GM18519 (cell line): ENCODE measurements around the gene ACOT12.

Source experiments
- ATAC-seq: cut with Tn5 transposase; IDR thresholded peaks from one replicate; pipeline ENCODE4 v1.9.1; 2021; ENCODE audit warnings: mild to moderate bottlenecking, moderate library complexity; ENCODE audit not compliant: unreplicated experiment, low FRiP score

The ACOT12 gene

DNA sequence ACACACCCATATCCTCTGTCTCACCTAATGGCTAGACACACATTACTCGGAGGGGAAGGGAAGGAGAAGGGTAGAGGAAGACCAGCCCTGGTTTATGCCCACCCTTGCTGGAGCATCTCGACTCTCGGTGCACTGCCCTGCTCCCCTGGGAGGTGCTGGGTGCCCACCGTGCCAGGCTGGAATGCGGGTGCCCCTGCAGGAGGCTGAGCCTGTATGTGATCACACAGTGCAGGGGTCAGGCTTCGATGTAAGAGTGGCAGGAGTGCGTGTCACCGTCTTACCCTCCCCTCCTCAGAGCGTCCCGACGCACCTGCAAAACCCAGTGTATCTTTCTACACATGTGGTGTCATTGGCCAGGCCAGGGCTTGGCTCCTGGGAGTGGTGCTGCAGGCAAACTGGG is 7.3 kb upstream of the ACOT12 start:
- ATAC-seq: no peak

DNA sequence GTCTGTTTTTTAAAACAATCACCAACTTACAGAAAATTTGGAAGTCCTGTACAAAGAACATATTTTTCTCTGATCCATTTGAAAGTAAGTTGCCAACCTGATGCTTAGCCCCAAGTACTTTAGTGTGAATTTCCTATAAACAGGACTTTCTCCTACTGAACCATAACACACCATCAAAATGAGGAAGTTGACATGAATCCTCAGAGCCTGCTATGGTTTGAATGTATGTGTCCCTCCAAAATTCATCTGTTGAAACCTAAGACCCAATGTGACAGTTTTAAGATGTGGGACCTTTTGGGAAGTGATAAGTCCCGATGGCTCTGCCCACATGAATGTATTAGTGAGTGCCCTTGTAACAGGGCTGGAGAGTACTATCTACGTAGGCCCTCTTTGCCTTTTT is 6.4 kb upstream of the ACOT12 start:
- no peak for ATAC-seq

DNA sequence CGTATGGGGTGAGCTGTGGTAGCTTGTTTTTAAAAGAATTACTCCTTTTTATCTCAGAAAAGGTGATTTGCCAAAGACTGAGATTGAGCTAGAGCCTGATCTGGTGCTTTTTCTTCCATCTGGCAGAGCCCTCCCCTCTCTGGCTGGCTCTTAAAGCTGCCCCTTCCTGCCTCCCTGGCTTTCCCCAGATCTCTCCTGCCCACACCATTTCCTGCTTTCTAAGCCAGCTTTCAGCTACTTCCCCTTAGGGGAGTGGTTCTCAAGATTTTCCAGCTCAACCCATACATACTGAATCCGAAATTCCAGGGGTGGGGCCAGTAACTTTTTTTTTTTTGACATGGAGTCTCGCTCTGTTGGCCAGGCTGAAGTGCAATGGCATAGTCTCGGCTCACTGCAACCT is 4.8 kb upstream of the ACOT12 start:
- no peak for ATAC-seq

DNA sequence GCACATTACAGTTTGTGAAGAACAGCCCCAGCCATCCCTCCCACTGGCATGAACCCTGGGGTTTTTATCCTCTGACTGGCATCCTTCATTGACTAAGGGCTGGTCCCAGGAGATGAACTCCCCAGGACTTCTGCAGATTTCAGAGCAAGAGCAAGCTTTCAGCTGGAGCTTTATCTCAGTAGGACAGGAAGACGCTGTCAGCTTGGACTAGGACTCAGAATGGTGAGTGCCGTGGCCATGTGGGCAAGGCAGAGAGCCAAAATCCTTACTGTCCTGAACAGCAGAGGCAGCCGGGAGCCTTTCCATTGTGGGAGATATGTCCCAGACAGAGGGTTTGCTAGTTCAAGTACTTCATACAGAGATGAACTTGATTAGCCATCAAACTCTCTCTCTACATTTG is 3.2 kb upstream of the ACOT12 start:
- no peak for ATAC-seq

DNA sequence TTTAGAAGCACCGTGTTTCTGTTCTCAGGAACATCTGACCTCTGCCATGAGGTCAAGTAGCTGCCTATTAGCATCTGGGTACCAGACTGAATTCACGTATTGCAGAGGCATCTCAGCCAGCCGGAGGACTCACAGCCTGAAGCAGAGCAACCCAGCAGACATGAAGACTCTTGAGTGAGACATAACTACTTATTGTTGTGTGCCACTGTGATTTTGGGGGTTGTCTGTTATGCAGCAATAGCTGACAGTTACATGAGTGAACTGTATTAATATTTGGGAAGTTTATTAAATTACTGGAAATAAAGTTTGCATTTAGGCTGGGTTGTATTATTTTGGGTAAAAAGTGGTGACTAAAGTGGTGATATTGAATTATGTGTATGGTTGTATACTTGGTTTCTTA is 1.3 kb upstream of the ACOT12 start:
- ATAC-seq: no peak

DNA sequence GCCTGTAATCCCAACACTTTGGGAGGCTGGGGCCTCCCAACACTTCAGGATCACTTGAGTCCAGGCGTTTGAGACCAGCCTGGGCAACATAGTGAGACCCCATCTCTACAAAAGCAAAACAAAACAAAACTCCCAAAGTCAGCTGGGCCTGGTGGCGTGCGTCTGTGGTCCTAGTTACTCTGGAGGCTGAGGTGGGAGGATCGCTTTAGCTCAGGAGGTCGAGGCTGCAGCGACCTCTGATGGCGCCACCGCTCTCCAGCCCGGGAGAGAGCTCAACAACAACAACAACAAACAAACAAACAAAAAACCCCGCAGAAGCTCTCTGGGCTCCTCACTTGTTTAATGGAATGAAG is 528 bp downstream of the ACOT12 start:
- no peak for ATAC-seq

DNA sequence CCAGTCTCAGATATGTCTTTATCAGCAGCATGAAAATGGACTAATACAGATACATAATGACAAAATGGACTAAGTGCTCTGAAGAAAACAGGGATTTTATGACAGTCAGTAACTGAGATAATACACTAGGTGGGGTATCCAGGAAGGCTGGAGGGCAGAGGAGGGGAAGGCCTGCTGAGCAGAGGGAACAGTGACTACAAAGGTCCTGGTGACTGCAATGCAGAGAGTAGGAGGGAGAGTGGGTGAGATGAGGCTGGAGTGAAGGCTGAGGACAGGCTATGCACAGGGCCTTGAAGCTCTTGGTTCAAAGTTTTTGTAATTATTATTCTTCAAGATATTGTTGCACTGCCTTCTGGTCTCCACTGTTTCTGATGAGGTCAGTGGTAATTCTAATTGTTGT is 4.9 kb downstream of the ACOT12 start:
- ATAC-seq: no peak

DNA sequence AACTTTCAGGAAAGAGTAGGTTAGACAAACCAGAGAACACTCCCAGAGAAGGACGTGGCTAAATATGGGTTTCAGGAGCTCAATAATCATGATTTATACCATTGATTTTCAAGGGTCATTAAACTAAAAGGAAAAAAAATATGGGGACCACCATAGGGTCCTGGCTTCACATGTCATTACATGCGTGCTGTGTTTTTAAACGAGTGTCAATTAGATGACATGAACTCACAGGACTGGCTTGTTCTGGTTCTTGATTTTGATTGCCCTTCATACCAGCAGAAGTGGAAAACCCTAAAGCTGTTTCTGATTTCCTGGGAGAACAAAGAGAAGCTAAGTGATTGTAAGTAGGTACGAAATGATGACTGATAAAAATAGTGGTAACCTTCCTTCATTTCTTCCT is 5.8 kb downstream of the ACOT12 start:
- ATAC-seq: no peak

DNA sequence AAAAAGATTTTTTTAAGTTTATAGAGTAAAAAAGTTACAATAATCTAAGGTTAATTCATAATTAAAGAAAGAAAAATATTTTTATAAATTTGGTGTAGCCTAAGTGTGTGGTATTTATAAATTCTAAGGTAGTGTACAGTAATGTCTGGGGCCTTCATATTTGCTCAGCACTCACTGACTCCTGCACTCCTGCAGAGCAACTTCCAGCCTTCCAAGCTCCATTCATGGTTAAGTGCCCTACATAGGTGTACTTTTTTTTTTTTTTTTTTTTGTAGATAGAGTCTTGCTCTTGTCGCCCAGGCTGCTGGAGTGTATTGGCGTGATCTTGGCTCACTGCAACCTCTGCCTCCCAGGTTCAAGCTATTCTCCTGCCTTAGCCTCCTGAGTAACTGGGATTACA is 10.1 kb downstream of the ACOT12 start:
- ATAC-seq: no peak

DNA sequence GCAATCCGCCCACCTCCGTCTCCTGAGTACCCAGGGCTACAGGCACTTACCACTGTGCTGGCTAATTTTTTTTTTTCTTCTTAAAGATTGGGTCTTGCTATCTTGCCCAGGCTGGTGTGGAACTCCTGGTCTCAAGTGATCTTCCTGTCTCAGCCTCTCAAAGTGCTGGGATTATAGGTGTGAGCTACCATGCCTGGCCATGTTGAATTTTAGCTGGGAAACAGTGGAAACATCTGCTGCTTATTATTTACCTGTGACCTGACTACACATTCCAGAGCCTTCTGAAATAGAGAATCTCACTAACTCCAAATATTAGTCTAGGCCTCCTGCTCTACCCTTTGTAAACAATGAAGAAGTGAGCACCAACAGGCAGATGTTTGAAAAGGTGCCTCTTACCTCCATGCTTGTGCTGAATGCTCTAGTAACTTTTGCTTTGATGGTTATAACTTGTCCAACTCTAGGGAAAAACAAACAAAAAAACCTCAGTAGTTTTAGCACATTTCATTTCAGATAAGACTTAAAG is 22.5 kb downstream of the ACOT12 start:
- no peak for ATAC-seq

DNA sequence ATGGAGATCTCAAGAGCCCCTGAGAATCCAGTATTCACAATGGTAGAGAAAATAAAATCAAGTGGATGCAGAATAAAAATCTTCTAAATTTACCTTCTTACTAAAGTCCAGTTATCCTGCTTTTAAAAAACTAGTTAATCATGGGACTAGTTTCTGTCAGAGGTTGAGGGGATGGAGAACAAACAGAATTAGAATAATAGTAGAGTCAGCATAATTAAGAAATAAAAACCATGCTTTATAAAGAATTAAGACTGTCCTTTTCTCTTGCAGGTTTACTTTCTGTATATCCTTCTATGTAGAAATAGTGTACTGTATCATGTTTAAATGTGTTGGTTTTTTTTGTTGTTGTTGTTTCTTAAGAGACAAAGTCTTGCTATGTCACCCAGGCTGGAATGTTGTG is 23.0 kb downstream of the ACOT12 start:
- no peak for ATAC-seq

DNA sequence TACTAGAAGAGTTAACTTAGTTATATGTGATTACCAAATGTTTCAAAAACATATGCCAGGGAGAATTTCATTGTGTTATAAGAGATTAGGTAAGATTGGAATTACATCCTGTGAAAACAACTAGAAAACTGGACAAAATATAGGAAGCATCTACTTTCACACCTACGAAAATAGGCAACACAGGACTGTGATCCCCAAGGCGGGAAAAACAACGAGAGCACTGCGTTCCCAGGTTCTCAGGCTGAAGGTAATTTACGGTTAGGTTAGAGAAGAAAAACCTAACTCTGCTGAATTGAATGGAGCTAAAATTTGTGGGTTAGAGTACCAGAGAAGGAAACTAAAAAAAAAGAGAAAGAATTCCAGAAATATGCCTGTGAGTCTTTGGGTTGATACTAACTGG is 28.4 kb downstream of the ACOT12 start:
- no peak for ATAC-seq

DNA sequence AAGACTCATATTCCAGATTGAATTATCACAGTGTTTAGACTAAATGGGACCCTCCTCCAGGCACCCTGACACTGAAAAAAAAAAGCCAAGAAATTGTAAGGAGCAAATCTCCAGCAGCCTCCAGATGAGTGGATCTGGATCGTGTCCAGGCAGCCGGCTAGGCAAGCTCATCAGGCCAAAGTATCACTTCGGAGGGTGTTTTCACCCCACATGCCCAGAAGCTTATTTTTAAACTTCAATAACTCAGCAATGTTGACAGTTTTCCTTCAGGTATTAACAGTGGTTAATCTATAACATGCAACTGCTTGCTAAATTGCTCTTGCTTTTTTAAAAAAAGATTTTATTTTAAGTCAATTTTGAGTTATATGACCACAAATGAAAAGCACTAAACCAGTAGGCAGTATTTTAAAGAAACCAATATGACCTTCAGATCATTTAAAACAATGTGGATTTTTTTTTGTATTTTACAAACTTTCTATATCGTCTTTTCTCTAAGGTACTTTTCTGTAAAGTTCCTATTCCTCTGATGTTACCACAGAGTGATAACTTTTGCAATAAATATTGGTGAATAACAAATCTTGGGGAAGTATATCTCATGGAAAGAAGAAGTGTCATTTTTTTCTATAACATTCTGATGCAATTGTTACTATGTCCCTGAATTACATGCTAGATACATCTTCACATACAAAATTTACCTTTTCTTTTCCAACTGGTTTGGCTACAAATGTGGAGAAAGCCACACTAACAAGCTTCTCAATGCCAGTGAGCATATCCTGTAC is 30.7 kb downstream of the ACOT12 start:
- no peak for ATAC-seq

DNA sequence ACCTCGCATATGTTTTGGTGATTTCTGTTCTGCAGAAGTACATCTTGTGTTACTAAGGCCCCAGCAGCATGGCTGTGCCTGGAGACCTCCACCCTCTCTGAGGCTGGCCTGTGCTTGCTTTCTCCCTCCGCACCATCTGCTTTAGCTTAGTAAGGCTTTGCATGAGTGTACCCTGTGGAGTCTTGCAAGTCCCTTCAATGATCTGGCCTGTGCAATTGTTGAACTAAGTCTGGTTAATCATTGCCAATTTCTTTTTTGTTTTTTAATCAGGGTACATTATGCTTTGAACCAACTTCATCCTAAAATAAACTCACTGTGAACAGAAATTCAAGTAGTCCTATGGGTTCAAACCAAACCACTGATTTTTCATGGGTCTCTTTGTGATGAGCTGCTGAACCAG is 32.3 kb downstream of the ACOT12 start:
- no peak for ATAC-seq

DNA sequence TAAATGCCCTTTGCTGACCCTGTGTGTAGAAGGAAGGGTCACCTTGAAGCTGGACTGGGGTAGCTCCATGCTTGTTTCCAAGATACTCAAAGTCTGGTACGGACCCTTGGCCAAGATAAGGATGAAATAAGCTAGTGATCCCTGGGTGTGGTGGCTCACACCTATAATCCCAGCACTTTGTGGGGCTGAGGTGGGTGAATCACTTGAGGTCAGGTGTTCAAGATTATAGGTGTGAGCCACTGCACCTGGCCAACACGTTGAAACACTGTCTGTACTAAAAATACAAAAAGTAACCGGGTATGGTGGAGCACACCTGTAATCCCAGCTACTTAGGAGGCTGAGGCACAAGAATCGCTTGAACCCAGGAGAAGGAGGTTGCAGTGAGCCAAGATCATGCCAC is 33.3 kb downstream of the ACOT12 start:
- ATAC-seq: no peak

DNA sequence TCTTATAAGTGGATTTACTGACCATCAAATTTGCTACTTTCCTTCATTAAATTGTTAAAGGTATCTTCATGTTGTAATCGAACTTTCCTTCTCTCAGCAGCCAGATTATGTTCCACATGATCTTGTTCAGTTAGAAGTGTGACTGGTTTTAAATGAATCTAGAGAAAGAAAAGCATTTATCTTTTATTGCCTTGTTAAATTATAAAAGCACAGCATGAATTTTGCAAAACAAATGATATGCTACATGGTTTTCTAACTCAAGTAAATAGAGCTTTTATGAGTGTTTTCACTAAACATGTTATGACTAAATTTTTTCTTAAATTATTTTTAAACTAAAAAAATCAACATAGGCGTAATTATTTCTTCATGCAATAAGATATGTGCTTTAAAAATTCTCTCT is 34.1 kb downstream of the ACOT12 start:
- no peak for ATAC-seq

DNA sequence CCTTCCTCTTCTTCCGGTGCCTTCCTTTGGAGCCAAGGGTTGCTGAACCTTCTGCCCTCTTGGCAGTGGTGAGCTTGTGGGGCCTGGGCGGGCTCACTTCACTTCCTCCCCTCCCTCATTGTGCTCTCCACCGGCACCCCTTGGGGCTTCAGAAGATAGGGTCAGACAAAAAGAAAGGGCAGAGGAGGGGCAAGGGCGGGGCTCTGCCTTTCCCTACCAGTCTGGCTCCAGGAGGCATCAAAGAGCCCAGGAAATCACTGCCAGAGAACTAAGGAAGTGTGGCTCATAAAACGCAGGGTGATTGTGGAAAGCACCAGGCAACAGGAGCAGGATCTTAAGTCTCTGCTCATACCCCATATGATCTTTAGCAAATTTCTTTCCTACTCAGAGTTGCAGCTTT is 34.8 kb downstream of the ACOT12 start:
- no peak for ATAC-seq

DNA sequence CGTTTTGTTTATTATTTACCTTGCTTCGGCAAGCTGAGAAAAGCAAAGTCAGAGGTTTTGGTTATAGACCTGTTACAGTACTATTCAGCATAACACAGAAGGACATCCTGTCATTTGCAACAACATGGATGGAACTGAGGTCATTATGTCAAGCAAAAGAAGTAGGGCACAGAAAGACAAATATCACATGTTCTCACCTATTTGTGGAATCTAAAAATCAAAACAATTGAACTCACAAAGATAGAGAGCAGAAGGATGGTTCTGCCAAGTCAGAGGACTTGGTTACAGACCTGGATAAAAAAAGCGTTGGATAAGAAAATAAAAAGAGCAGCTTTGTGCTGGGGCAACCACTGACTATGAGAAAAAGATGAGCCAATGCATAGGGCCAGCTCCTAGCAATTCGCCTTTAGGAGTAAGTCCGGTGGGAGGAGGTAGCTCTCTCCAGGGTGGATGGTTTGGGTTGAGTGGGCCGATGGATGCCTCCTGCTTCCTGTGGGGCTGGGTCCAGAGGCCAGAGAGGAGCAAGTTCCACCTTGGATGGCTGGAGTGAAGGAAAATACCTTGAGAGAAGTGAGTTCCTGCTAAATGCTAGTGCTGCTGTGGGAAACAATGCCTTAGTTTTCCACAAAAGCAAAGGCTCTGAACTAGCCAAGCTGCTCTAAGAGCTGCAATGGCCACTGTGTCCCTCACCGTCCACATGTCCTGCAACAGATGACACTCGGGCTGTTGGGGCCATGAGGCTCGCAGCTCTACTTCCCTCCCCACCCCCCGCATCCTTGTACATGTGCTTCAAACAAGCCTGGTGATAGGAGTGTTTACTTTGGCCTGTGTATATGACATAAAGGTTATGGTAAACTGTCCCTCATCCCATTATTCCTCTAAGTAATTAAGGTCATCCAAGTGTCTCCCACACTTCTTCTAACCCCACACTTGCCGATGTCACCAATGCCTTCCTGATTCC is 38.4 kb downstream of the ACOT12 start:
- ATAC-seq: no peak

DNA sequence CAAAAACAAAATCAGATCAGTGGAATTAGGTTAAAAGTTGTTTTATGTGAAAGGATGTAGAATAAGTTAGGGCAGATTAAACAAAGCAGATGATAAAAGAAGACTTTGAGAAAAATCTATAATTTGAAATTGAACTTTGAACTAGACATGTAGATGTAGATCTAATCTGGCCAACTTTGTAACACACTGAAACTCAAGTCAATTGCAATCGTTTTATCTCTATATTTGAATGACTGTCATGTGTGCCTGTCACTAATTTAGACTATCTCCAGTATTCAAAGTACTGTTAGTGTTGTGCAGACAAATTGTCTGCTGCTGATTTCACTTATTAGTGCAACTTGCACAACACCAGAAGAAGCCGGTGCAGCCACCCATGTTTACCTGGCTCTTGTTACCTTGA is 39.8 kb downstream of the ACOT12 start:
- ATAC-seq: no peak

DNA sequence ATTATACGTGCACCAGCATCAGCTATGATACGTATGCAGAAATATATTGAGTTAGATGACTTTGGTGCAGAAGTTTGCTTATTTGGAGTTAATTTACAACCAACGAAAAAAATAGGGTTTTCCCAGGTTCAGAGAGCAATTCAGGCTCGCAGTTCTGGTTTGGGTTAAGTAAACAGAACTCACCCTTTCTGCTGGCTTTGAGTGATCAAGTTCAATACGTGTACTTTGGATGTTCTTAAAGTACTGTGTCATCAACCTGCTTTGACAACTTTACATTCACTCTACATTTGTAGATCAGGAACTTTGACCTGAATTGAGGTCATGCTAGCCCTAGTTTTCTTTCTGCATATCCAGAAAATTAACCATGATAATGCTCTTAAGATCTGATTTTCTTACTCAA is 40.7 kb downstream of the ACOT12 start:
- ATAC-seq: no peak

DNA sequence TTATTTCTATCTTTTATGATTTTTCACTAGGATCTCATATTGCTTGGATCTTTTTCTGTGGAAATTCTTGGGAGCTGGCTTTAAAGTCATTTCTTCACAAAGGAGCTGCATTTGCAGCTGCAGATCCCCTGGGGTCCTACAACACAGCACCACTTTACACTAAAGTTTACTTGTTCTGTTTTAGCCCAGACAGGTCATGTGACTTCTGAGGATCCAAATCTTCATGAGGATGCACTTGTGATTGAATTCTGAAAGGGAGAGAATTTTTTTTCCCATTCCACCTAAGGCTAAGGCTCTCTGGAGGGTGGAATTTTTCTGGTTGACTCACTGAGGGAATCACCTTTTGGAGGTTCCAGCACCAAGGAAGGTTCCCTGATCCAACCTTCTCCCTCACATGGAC is 43.4 kb downstream of the ACOT12 start:
- no peak for ATAC-seq

DNA sequence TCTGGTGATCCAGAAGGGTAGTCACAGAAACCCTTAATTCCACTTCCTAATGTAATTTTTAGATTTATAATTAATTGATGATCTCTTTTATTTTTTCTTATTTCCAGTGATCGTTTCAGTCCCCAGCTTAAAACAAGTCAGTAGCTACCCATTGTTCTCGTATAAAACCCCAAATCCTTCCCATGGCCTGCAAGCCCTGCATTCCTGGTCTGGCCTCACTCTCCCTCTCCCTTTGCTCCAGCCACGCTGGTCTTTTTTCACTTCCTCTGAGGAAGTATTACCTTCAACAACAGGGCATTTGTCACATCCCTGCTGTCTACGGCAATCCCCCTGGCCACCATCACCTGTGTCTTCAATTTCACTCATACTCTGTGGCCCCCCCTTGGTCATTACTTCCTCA is 44.8 kb downstream of the ACOT12 start:
- no peak for ATAC-seq
